NCI-H82 treated with DMSO at 0.1 percent for 48 hours (cell line): ENCODE measurements around the gene CCNE1.

Source experiments
- DNase-seq: peaks from one replicate; lab custom pipeline; 2025; ENCODE audit not compliant: unreplicated experiment; lab: John Stamatoyannopoulos, UW

Gene CCNE1

DNA sequence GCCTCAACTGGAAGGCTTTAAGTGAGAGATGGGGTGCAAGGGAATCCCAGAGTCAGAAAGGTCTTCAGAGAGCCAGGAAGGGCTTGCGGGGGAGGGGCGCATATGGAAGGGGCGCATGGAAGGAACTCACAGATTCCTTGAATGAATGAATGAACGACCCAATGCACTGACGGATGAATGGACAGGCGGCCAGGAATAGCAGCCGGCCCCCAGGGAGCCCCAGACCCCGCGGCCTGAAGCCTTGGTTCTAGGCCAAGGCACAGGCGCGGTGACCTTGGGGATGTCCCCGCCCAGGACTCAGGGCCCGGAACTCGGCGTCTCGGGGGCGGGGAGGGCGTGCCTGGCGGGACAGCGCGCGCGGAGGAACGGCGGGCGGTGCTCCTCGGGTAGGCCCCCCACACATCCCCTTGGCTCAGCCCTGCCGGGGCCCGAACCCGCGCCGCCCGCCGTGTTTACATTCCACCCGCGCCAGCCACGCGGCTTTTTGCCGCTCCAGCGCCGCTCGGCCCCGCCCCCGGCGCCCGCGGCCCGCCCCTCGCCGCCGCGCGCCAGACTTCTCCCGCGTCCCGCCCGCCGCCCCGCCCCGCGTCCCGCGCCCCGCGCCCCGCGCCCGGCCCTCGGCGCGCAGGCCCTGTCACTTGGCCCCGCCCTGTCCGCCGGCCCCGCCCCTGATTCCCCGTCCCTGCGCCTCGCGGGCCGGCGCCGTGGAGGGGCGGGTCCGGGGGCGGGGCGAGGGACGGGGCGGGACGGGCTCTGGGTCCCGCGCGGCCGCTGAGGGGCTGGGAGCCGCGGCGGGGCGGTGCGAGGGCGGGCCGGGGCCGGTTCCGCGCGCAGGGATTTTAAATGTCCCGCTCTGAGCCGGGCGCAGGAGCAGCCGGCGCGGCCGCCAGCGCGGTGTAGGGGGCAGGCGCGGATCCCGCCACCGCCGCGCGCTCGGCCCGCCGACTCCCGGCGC is at the start of gene CCNE1:
Gene CCNE1 (plus strand): TSS at position 867 of the 955 bp plus-strand sequence. CDS start 565 bp downstream, outside the sequence.
- peak; percentile 74 for DNase-seq

DNA sequence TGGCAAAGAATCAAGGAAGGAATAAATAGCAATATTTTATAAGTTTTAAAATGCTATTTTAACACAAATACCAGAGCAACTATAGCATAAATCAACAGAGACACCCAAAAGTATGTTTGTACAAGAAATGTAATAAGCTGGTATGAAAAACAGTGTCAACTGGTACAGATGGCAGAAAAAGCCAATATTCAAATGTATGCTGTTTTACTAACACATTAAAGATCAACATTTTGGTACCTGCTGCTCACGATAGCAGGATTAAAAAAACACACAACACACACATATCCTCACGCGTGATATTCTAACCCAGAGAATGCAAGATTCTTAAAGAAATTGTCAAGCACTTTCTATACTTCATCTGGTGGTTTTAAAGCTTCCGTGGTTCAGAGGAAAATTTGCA is 48.6 kb upstream of the CCNE1 start:
- no peak for DNase-seq

DNA sequence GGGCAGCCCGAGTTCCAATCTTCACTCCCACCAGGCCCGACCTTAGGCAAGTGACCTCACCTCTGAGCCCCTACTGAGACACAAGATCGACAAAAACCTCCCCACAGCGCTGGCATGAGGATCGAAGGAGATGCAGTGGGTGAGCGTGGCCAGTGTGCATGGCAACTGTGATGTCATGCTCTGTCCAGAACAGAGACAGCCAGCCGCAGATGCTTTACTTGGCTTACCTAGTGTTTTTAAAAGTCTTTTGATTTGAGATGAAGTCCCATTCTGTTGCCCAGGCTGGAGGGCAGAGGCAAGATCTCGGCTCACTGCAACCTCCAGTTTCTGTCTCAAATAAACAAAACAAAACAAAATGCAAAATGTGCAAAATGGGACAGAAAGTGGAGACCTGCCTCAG is 47.4 kb upstream of the CCNE1 start:
- DNase-seq = no peak

DNA sequence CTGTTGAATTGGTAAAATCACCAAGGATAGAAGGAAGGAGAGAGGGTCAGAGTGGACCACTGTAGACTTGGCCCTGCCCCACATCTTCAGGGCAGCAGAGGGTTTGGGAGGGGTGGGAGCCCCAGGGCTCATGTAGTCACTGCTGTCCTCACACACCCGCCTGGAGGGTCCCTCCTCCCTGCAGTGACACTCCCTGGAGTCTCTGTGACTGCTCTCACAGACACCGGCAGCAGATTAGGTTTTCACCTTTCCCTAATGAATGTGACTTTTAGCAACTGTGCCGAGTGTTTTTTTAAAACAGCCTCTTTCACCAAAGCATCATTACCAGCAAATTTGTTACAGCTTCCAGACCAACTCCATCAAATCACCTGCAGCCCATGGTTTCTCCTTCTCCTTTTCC is 45.7 kb upstream of the CCNE1 start:
- DNase-seq = no peak

DNA sequence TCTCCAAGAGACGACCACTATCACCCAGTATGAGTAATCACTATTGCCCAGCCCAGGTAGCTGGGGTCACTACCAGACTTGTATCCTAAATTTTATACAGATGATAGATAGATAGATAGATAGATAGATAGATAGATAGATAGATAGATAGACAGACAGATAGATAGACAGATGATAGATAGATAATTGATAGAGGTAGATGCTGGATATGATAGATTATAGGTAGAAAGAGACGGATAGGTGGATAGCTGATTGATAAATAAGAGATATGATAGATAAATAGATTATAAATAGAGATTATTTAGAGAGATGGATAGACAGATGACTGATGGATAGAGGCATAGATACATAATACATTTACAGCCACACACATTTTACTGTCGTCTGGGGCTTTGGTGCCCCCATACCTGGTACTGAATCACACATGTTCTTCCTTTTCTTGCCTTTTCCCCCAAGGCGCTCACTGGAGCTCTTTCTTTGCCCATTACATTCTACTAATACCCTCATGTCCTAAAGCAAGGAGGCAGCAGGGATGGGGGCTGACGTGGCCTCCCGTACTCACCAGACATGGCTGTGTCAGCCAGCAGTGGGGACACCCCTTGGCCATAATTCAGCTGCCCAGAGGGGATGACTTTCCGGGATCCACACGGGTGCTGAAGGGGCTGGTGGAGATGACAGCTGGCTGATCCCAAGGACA is 44.6 kb upstream of the CCNE1 start:
- no peak for DNase-seq

DNA sequence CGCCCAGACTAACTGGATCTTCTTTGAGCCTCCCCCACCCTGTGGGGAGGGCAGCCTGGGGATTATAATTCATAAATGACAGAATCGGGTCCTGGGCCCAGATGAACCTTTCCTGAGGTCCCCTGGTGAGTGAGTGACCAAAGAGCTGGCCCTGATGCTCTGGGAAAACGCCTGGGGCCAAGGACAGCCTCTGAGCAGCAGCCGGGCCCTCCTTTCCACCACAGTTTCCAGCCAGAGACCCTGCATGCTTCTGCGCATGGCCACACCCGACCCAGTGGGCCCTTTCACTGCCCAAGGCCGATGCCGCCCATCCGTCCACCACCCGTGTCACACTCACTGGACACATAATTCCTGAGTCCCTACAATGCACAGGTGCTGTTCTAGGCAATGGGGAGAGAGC is 43.6 kb upstream of the CCNE1 start:
- no peak for DNase-seq

DNA sequence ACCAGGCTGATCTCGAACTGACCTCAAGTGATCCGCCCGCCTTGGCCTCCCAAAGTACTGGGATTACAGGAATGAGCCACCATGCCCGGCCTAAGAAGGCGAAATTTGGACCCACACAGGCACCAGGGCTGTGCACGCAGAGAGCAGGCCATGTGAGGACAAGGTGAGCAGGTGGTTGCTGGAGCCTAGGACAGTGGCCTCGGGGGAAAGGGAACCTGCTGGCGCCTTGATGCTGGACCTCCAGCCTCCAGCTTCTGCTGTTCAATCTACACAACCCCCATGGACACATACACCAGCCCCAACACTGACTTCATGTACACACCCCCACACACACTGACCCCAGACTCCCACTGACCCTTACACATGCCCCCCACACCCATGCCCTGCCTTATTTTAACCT is 41.8 kb upstream of the CCNE1 start:
- no peak for DNase-seq

DNA sequence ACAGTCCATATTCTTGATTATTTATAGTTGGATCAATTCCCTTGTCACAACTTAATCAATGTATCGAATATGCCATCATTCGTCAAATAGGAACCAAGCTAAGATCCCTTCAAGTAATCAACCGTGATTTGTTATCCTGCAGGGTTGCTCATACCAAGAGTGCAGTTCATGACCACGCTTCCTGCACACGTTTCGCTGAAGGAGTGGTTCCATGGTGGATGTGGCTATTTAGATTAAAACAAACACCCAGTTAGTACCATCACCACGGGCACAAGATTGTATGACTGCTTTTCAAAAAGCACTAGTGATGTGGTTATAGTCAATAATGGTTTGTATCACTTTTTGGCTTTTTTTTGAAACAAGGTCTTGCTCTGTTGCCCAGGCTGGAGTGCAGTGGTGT is 41.1 kb upstream of the CCNE1 start:
- no peak for DNase-seq

DNA sequence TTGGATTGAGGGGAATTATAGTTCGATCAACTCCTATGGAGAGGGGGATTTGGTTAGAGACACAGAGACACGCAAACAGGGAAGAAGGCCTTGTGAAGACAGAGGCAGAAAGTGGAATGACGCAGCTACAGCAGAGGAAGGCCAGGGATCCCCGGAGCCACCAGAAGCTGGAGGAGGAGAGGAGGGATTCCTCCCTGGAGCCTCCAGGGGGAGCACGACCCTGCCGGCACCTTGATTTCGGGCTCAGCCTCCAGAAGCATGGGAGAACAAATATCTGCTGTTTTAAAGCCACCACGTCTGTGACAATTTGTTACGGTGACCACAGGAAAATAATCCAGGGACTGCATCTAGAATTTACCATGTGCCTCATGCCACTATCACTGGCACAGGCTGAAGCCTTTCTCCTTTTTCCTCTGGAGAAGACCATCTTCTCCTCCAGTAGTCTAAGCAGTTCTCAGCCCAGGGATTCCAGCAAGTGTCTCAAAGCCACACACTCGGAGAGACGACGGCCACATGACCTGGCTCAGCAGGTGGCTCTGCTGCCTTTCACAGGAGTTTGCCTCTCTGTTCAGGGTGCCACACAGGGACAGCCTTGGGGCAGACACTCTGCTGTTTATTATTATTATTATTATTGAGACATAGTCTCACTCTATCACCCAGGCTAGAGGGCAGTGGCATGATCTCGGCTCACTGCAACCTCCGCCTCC is 39.9 kb upstream of the CCNE1 start:
- peak; percentile 18 for DNase-seq

DNA sequence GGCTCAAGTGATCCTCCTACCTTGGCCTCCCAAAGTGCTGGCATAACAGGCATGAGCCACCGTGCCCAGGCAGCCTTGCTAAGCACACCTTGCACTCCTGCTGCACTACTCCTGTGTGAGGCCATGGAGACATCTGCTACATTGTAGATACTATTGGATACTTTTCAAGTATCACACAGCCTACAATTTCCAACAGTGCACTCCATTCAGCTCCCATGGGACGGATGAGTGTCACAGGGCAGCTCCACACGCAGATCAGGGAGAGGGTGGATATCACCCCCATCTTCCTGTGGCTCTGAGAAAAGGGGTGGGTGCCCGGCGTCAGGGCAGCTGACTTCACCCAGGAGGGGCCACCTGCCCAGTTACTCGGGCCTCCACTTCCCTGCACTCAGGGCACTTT is 39.1 kb upstream of the CCNE1 start:
- no peak for DNase-seq

DNA sequence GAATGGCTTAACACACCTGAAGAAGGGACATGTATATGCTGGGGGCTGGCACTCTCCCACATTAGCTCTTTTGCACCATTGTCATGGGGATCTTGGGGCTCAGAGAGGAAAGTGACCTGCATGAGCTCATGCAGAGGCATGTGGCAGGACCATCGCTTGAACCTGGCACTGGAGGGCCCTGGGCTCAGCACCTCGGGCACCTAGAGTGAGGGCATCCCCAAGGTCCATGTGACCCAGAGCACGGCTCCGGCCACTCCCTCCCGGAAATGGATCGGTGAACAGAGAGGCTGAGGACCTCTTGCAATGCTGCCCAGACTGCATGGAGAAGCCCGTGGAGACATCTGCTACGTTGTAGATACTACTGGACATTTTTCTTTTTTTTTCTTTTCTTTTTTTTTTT is 38.6 kb upstream of the CCNE1 start:
- no peak for DNase-seq

DNA sequence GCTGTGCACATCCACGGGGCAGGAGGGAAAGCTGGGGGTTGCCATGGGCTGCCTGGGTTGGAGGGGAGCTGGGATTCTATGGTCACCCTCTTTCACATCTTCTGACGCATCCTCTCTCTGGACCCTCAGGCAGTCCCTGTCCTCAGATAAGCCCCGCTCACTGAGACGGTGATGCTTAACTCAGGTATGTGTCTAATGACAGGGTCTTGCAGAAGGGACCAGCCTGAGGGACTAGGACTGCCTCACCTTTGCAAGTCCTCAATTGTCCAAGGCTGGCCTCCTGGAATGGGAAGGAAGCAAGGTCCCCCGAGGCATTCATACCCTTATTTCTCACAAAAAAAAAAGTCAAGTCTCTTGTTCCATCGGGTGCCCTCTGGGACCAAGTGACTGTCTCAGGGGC is 37.7 kb upstream of the CCNE1 start:
- DNase-seq = no peak

DNA sequence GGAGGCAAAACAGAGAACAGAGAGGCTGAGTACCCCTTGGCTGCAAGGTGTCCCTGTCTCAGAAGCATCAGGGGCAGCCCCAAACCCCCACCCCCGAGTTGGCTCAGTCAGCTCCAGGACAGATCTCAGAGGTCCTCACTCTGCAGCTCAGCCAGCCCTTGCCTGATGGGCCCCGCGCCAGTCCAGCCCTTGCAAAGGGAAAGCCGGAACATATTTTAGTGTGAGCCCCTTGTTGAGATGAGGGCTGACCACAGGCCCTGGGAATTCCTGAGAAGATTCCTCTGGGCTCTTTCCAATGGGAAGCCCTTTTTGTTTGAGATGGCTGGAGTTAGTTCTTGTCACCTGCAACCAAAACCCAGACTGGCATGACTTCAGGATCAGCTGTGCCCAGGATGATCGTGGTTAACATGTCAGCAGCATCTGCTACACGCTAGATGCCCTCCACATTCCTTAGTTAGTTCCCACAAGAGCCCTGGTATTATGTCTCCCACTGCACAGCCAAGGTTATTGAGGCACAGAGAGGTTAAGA is 33.9 kb upstream of the CCNE1 start:
- no peak for DNase-seq

DNA sequence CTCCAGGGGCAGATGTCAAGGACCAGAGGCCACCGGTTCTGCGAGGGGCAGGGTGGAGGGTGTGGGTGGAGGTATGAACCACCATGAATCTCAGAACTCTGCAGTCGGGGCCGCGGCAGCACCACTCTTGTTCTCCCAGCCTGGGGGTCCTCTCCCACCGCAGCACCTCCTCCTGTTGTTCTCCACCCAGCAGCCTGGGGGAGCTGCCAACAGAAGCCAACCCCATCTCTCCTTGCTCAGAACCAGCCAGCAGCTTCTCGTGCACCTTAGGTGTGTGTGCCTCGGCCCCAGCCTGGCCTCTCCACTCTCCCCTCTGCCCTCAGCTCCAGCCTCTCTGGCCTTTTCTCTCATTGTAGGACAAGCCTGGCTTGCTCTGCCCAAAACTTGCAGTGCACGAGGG is 31.9 kb upstream of the CCNE1 start:
- no peak for DNase-seq

DNA sequence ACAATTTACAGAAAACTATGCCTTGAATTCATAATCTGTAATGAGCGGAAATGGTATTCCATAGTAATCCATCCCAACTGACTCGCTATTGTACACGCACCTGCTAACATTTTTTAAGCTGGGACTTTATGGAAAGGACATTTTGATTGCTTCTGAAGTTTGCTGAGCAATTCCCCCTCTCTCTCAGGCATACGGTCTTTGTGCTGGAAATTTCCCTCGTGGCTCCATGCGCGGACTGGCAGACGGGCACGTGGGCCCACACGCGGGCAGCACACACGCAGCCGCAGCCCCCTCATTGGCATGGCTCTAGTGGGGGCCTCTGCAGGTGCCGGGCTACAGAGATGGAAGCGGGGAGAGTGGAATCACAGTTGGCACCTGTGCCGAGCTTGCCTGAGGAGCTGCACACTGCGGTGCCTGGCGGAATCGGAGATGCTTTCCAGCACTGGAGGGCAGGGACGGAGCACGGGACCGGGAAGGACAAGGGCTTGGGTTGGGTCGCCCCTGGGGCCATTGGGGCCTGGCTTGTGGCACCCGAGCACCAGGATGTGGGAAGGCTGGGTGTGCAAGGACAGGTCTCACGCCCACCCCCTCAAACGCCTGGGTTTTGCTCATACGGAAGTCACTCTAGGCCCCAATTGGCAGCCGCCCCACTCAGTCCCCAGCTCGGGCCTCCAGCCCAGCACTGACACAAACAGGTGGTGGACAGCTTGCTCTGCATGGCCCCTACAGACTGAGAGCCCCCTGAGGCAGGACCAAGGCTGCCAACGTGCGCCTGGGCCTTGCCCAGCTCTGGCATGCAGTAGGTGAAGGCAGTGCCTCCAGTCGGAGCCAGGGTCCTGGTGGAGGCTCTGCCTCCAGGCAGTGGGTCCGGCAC is 30.2 kb upstream of the CCNE1 start:
- no peak for DNase-seq

DNA sequence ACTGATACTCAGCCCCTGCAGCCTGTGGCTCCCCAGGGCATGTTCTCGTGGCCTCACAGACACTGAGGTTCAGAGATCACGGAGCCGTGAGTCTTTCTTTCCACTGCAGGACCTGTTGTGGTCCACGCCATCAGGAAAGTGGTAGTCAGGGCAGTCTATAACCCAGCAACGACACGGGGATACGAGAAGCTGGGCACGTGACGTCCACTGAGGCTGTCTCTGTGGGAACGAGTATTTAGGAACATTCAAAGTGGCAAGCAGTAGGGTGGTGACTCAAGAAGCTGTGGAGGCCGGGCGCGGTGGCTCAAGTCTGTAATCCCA is 29.6 kb upstream of the CCNE1 start:
- DNase-seq = no peak

DNA sequence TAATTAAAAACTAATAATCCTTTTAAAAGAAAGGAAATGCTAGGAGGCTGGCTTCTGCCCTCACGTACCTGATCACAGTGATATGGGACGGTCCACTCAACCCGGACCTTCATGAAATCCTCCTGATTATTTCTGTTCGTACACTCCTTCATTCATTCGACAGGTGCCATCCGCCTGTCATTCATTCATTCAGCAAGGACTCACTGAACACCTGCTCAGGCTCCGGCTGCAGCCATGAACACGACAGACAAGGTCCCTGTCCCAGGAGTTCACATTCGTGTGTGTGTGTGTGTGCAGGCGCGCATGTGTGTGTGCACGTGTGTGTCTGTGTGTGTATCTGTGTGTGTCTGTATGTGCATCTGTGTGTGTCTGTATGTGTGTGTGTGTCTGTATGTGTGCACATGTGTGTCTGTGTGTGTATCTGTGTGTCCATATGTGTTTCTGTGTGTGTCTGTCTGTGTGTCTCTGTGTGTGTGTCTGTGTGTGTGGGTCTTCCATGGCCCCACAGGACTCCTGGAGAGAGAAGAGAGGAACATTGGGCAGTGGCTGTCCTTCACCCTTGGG is 28.1 kb upstream of the CCNE1 start:
- no peak for DNase-seq

DNA sequence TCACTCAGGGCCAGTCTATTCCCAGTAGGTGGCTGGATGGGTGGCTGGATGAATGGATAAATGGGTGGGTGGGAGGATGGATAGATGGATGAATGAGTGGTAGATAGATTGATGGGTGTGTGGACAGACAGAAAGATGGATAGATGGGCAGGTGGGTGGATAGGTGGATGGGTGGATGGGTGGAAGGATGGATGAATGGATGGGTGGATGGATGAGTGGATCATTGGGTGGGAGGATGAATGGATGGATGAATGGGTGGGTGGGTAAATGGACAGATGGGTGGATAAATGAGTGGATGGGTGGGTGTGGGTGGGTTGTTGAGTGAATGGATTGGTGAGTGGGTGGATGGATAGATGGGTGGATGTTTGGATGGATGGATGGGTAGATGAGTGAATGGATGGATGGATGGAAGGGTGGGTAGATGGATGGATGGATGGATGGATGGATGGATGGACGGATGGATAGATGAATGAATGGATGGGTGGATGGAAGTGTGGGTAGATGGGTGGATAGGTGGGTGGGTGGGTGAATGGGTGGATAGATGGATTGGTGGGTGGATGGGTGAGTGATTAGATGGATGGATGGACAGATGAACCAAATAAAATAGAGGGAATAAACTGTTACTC is 27.1 kb upstream of the CCNE1 start:
- no peak for DNase-seq

DNA sequence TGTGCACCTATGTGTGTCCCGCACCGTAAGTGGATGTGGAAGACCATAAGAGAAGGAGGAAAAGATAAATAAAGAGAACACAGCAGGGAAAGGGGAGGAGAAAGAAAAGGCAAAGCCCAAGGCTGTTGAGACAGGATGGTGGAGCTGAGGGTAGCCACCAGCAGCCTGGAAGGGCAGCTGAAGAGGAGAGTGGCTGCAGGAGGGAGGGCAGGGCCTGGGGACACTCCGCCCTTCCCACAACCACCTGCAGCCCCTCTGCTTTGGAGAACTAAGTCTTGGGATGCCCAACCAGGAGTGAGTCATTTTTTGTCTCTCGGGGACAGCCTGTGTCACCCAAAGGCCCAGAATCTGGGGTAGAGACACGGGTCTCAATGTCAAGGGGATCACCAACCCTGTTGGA is 26.4 kb upstream of the CCNE1 start:
- no peak for DNase-seq
